Activated CD4-positive, alpha-beta T cell treated with anti-CD3 and anti-CD28 coated beads, Interleukin-2, amount 50 U/mL, for 48 hours (primary cell): ENCODE results near the gene LMOD1.
A peak's percentile ranks its signal among the peaks of the same experiment; 100 is the strongest.
"Not testable (repeated sequence)": the region's sequence is repeated elsewhere in the genome, so short reads cannot be mapped to it uniquely, and the experiment has no call there.

Experiments
- DNase-seq, 2 experiments: peaks; one replicate each; pipeline ENCODE4 v3.0.0-alpha.2; 2020

LMOD1 gene

GRCh38 chr1:201890806-201891450 is 55.4 kb downstream of the LMOD1 start:
- DNase-seq = no peak

GRCh38 chr1:201890223-201890622 is 56.1 kb downstream of the LMOD1 start:
- DNase-seq = no peak

- no peak for DNase-seq
Measured at GRCh38 chr1:201889090-201889968, 57.0 kb downstream of the LMOD1 start.

GRCh38 chr1:201888282-201889089 is 57.9 kb downstream of the LMOD1 start, which contains the start of gene SHISA4:
SHISA4 (plus strand) TSS chr1:201888898; CDS start chr1:201888995, 97 bp downstream.
- DNase-seq = peak in 1 of 2 experiments; percentile 20

GRCh38 chr1:201887116-201887866 is 59.1 kb downstream of the LMOD1 start:
- no peak for DNase-seq

- no peak for DNase-seq
Measured at GRCh38 chr1:201886103-201886885, 60.1 kb downstream of the LMOD1 start.

- DNase-seq = no peak
Measured at GRCh38 chr1:201885531-201886075, 60.7 kb downstream of the LMOD1 start.

- no peak for DNase-seq
Measured at GRCh38 chr1:201884425-201884824, 61.9 kb downstream of the LMOD1 start.

- no peak for DNase-seq
Measured at GRCh38 chr1:201883786-201884185, 62.6 kb downstream of the LMOD1 start.

GRCh38 chr1:201883266-201883665 is 63.1 kb downstream of the LMOD1 start:
- no peak for DNase-seq

GRCh38 chr1:201882665-201883132 is 63.6 kb downstream of the LMOD1 start:
- no peak for DNase-seq

GRCh38 chr1:201881617-201882016 is 64.7 kb downstream of the LMOD1 start:
- no peak for DNase-seq

GRCh38 chr1:201880928-201881571 is 65.3 kb downstream of the LMOD1 start:
- DNase-seq = no peak

- peak in 1 of 2 experiments; percentile 25 for DNase-seq
Measured at GRCh38 chr1:201877877-201878401, 68.4 kb downstream of the LMOD1 start.

GRCh38 chr1:201876148-201876818 is 70.1 kb downstream of the LMOD1 start:
- no peak for DNase-seq

- no peak for DNase-seq
Measured at GRCh38 chr1:201874672-201875071, 71.7 kb downstream of the LMOD1 start.

- no peak for DNase-seq
Measured at GRCh38 chr1:201870397-201870796, 76.0 kb downstream of the LMOD1 start.

GRCh38 chr1:201861448-201861847 is 84.9 kb downstream of the LMOD1 start:
- DNase-seq = no peak

GRCh38 chr1:201859424-201859823 is 86.9 kb downstream of the LMOD1 start:
- no peak for DNase-seq

GRCh38 chr1:201856722-201857121 is 89.6 kb downstream of the LMOD1 start:
- DNase-seq = not testable (repeated sequence)
